Stomach (tissue), 9 donors: ENCODE results near the gene EEF1A1. TPM values are rescaled to one million over a fixed set of nuclear protein-coding genes. Genes with fewer than 3 reads are reported as not detected.
"Not testable (repeated sequence)": the region's sequence is repeated elsewhere in the genome, so short reads cannot be mapped to it uniquely, and the experiment has no call there.

Source experiments
- DNase-seq, 2 donors: peaks; one replicate each; pipeline versions ENCODE4 v3.0.0 to v3.0.0-alpha.2; 2013 to 2019
- H3K27ac ChIP-seq, 5 donors: fragments of 200-600 bp in 4 of 5; sonication (generic) in 4 of 5; one replicate each; pipeline ENCODE4 v1.5.1; 2013 to 2019; ENCODE audit warnings: mild to moderate bottlenecking in 1 of 5, moderate library complexity in 1 of 5
- H3K27me3 ChIP-seq, 3 donors: fragments of 200-600 bp; sonication (generic); one replicate each; pipeline ENCODE4 v1.5.1; 2017 to 2019; ENCODE audit warnings: mixed run types in 1 of 3
- H3K36me3 ChIP-seq, 4 donors: fragments of 200-600 bp; sonication (generic); 1 replicate in 3 of 4; 2 replicates in 1 of 4; pipeline ENCODE4 v1.5.1; 2016 to 2019
- H3K4me1 ChIP-seq, 4 donors: fragments of 200-600 bp; sonication (generic); one replicate each; pipeline ENCODE4 v1.5.1; 2016 to 2019
- H3K4me3 ChIP-seq, 4 donors: fragments of 200-600 bp; sonication (generic) in 3 of 4; one replicate each; pipeline ENCODE4 v1.5.1; 2016 to 2019; ENCODE audit warnings: mild to moderate bottlenecking in 1 of 4
- H3K9me3 ChIP-seq, 4 donors: fragments of 200-600 bp; sonication (generic); one replicate each; pipeline ENCODE4 v1.5.1; 2016 to 2019
- EP300 ChIP-seq: sonication (generic); formaldehyde crosslinking; IDR thresholded peaks from one replicate; pipeline ENCODE4 v1.6.1; 2017; ENCODE audit warnings: antibody characterized with exemption
- POLR2A ChIP-seq, 4 donors: fragments of 450-650 bp; IDR thresholded peaks; one replicate each; pipeline ENCODE4 v1.6.1; 2016; ENCODE audit warnings: antibody characterized with exemption in 4 of 4, control low read depth in 2 of 4, mild to moderate bottlenecking in 1 of 4, moderate library complexity in 1 of 4
- POLR2AphosphoS5 ChIP-seq, 3 donors: sonication (generic); formaldehyde crosslinking; IDR thresholded peaks; one replicate each; pipeline ENCODE4 v1.6.1; 2016; ENCODE audit warnings: antibody characterized with exemption in 3 of 3
- WGBS, 5 donors: extraction: QIAGEN DNeasy Blood & Tissue Kit in 3 of 5; methylation state at CpG; one replicate each; pipeline versions ENCODE4 v1.1.5 to v1.1.7; 2013 to 2018; 5-methylcytosine and 5-hydroxymethylcytosine counted together
- intact Hi-C: fragments of 100-400 bp; cut with DNase I; formaldehyde crosslinking; loops from one replicate; pipeline ENCODE4 v1.15.1; 2023; ENCODE audit warnings: low total_unique reads
- polyA plus RNA-seq, 3 donors: library from polyadenylated mRNA; stranded (reverse); fragments of 200-250 nt; gene quantifications; one replicate each; pipeline ENCODE4 v1.2.3, GENCODE V29; 2013
- total RNA-seq, 5 donors: library from RNA; depleted of rRNA; stranded (reverse); fragments of >200 nt; gene quantifications; one replicate each; pipeline versions ENCODE4 v1.1.0 to v1.2.3, GENCODE V29; 2014 to 2016
- TF ChIP-seq, protein P1 (sequence below), 7 experiments: fragments of 450-650 bp in 4 of 7; fragments of 200-600 bp in 3 of 7; sonication (generic) in 3 of 7; IDR thresholded peaks; one replicate each; pipeline ENCODE4 v1.5.1; 2016 to 2019; ENCODE audit warnings: antibody characterized with exemption in 7 of 7, control low read depth in 2 of 7, mild to moderate bottlenecking in 1 of 7
- donor health status: healthy with polysubstance abuse.
- donor health status: Bipolar disorder and iron deficiency.
- donor health status: healthy.

The EEF1A1 gene
- total and polyA plus RNA-seq, 8 donors = 3,004 to 19,399 (median 7,868) TPM

DNA sequence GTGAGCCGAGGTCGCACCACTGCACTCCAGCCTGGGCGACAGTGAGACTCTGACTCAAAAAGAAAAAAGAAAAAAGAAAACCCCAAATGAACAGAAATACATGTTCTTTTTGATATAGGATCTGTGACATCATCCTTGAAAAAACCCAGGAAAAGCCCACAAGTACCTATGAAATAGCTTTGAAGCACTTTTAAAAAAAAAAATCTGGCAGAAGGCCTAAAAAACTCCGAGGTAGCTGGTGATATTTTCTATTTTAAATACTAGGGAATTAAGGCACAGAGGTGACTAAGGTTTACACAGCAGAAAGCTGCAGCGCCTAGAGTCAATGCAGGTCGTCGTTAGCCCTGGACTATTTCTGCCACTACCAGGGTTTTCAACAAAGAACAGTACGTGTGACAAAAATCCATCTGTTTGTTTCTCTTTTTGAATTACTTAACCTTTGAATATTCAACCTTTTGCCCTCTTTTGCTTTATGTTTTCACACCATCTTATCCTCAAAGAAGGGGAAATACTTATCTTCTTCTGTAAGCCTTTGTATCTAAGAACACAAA lies 39.4 kb upstream of the EEF1A1 start:
- Histone ChIP-seq H3K4me3 (no peak overlapping the region), H3K4me1 (peaks cover 0 to 13% (median 3%) of the 10 kb centered on the region in 4 donors), H3K36me3 (no peaks in the 10 kb centered on the region), H3K9me3 (no peaks in the 10 kb centered on the region), H3K27me3 (no peaks in the 10 kb centered on the region), H3K27ac (no peak overlapping the region)
- DNase-seq = peak in 1 of 2 donors; percentile 52
- intact Hi-C loops = no loop called here
- WGBS, 5 donors = 38 to 55% (median 49%) methylated on average over 8 of the region's 8 CpGs
- TF ChIP-seq POLR2AphosphoS5 (IDR thresholded peaks at IDR 0.05) (no peak), EP300 (no peak), POLR2A (IDR thresholded peaks at IDR 0.05) (no peak)
- TF ChIP-seq, protein P1, sequence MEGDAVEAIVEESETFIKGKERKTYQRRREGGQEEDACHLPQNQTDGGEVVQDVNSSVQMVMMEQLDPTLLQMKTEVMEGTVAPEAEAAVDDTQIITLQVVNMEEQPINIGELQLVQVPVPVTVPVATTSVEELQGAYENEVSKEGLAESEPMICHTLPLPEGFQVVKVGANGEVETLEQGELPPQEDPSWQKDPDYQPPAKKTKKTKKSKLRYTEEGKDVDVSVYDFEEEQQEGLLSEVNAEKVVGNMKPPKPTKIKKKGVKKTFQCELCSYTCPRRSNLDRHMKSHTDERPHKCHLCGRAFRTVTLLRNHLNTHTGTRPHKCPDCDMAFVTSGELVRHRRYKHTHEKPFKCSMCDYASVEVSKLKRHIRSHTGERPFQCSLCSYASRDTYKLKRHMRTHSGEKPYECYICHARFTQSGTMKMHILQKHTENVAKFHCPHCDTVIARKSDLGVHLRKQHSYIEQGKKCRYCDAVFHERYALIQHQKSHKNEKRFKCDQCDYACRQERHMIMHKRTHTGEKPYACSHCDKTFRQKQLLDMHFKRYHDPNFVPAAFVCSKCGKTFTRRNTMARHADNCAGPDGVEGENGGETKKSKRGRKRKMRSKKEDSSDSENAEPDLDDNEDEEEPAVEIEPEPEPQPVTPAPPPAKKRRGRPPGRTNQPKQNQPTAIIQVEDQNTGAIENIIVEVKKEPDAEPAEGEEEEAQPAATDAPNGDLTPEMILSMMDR (IDR thresholded peaks at IDR 0.05) = no peak

DNA sequence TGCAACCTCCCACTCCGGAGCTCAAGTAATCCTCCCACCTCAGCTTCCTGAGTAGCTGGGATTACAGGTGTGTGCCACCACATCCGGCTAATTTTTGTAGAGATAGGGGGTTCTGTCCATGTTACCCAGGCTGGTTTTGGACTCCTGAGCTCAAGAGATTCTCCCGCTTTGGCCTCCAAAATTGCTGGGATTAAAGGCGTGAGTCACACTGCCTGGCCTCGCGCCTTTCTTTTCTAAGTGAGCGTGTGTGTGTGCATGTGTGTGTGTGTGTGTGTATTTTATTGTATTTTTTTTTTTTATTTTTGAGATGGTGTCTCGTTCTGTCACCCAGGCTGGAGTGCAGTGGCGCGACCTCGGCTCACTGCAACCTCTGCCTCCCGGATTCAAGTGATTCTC lies 38.6 kb upstream of the EEF1A1 start:
- DNase-seq, H3K27ac ChIP-seq, H3K9me3 ChIP-seq, intact Hi-C loops, H3K4me3 ChIP-seq, H3K36me3 ChIP-seq, H3K27me3 ChIP-seq: not testable (repeated sequence)
- WGBS, 5 donors = 97 to 100% (median 98%) methylated on average over 12 of the region's 12 CpGs
- H3K4me1 ChIP-seq = peaks cover 0 to 13% (median 3%) of the 10 kb centered on the region in 4 donors

DNA sequence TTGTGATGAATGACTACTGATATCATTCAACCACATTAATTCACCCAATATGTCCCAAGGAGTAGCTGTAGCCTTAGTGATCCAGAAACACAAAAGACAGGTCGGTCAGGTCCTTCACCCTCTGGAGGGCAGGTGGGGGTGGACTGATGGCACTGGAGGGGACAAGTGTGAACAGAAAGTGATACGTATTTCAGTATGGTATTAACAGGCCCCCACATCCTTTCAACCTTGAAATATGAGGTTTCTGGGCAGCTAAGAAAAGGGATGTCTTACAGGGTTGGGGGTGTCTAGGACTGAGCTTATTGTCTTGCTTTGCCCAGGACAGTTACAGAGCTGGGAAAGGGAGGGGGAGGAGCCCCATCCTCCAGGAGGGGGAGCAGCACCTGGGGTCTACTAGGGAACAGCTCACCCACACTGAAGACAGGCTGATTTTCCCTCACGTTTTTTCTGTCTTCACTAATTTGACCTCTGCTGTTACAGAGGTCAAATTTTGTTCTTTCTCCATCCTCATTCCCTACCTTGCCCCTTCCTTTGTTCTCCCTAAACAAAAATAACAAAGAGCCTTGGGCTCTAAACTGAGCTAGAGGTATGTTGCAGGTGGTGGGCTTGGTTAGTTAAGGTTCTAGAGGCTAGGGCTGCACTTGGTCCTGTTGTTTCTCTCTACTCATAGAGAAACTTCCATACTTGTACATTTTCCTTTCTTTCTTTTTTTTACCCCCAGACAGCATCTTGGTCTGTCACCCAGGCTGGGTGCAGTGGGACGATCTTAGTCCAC lies 38.0 kb upstream of the EEF1A1 start:
- TF ChIP-seq POLR2AphosphoS5 (IDR thresholded peaks at IDR 0.05) (no peak), EP300 (no peak), POLR2A (IDR thresholded peaks at IDR 0.05) (no peak)
- TF ChIP-seq, protein P1 (IDR thresholded peaks at IDR 0.05) = no peak
- no peaks in the 10 kb centered on the region for H3K36me3 ChIP-seq
- DNase-seq = no peak
- intact Hi-C loops = no loop called here
- H3K4me1 ChIP-seq = peaks cover 0 to 13% (median 3%) of the 10 kb centered on the region in 4 donors
- no peaks in the 10 kb centered on the region for H3K9me3 ChIP-seq
- H3K27me3 ChIP-seq = no peaks in the 10 kb centered on the region
- H3K27ac ChIP-seq = no peak overlapping the region
- H3K4me3 ChIP-seq = no peak overlapping the region
- WGBS, 5 donors = 64 to 78% (median 74%) methylated on average over 4 of the region's 4 CpGs

DNA sequence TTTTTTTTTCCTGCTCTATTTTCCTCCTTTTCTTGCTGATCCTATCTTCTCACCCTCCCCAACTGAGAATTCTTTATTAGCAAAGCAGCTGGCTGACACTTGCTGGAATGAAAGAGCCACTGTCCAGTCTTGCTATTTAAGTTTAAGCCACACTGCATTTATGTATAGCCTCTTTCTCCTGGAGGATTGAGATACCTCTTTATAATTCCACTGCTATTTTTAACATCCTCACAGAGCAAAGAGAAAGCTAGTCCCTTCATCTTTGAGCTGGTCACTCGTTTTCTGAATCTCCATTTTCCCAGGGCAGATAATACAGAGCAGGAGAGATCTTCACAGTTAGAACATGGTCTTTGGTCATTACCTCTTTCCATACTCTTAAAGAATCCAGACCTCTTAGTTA lies 36.0 kb upstream of the EEF1A1 start:
- Histone ChIP-seq H3K27me3 (no peaks in the 10 kb centered on the region), H3K9me3 (no peaks in the 10 kb centered on the region), H3K36me3 (no peaks in the 10 kb centered on the region), H3K27ac (no peak overlapping the region), H3K4me3 (no peak overlapping the region), H3K4me1 (peaks cover 0 to 13% (median 3%) of the 10 kb centered on the region in 4 donors)
- intact Hi-C loops = no loop called here
- no peak for TF ChIP-seq POLR2A (IDR thresholded peaks at IDR 0.05)
- TF ChIP-seq, protein P1 (IDR thresholded peaks at IDR 0.05) = no peak
- TF ChIP-seq POLR2AphosphoS5 (IDR thresholded peaks at IDR 0.05) = no peak
- no peak for TF ChIP-seq EP300
- DNase-seq = no peak
- WGBS, 5 donors = 29 to 73% (median 56%) methylated on average over 1 of the region's 1 CpG

DNA sequence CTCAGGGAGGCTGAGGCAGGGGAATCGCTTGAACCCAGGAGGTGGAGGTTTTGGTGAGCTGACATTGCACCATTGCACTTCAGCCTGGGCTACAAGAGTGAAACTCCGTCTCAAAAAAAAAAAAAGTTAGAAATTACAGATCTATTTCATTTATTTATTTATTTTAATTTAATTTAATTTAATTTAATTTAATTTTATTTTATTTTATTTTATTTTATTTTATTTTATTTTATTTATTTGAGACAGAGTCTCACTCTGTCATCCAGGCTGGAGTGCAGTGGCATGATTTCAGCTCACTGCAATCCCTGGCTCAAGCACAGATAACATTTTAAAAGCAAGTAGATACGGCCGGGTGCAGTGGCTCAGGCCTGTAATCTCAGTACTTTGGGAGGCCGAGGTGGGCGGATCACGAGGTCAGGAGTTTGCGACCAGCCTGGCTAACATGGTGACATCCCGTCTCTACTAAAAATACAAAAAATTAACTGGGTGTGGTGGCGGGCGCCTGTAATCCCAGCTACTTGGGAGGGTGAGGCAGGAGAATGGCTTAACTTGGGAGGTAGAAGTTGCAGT lies 34.6 kb upstream of the EEF1A1 start:
- 74 to 95% (median 92%) methylated on average over 11 of the region's 11 CpGs for WGBS, 5 donors

DNA sequence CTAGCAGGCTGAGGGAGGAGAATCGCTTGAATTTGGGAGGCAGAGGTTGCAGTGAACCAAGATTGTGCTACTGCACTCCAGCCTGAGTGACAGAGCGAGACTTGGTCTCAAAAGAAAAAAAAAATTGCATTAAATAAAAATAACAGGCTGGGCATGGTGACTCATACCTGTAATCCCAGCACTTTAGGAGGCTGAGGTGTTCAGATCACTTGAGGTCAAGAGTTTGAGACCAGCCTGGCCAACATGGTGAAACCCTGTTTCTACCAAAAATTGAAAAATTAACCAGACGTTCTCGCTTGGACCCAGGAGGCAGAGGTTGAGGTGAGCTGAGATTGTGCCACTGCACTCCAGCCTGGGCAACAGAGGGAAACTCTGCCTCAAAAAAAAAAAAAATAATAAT lies 30.3 kb upstream of the EEF1A1 start:
- H3K4me3 ChIP-seq, H3K4me1 ChIP-seq, H3K9me3 ChIP-seq, H3K36me3 ChIP-seq, DNase-seq, H3K27me3 ChIP-seq, H3K27ac ChIP-seq, intact Hi-C loops: not testable (repeated sequence)
- WGBS, 5 donors = 90 to 97% (median 93%) methylated on average over 4 of the region's 4 CpGs

More for the DNA sequence above, 34.6 kb upstream of the EEF1A1 start:
- DNase-seq, H3K36me3 ChIP-seq, H3K27ac ChIP-seq, H3K9me3 ChIP-seq, H3K4me1 ChIP-seq, H3K27me3 ChIP-seq, H3K4me3 ChIP-seq, intact Hi-C loops: not testable (repeated sequence)
